Effector CD4-positive, alpha-beta T cell (primary cell): ENCODE results near the gene MAPT.
"Not testable (repeated sequence)": the region's sequence is repeated elsewhere in the genome, so short reads cannot be mapped to it uniquely, and the experiment has no call there.

Experiments
- DNase-seq: peaks from one replicate; pipeline ENCODE4 v3.0.0-alpha.2; 2020

MAPT gene

DNA sequence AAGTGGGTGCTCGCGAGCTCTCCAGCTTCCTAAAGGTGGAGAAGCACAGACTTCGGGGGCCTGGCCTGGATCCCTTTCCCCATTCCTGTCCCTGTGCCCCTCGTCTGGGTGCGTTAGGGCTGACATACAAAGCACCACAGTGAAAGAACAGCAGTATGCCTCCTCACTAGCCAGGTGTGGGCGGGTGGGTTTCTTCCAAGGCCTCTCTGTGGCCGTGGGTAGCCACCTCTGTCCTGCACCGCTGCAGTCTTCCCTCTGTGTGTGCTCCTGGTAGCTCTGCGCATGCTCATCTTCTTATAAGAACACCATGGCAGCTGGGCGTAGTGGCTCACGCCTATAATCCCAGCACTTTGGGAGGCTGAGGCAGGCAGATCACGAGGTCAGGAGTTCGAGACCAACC lies 102.8 kb downstream of the MAPT start:
- DNase-seq, result no peak

DNA sequence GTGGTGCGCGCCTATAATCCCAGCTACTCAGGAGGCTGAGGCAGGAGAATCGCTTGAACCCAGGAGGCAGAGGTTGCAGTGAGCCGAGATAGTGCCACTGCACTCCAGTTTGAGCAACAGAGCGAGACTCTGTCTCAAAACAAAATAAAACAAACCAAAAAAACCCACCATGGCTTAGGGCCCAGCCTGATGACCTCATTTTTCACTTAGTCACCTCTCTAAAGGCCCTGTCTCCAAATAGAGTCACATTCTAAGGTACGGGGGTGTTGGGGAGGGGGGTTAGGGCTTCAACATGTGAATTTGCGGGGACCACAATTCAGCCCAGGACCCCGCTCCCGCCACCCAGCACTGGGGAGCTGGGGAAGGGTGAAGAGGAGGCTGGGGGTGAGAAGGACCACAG lies 103.3 kb downstream of the MAPT start:
- DNase-seq, result no peak

DNA sequence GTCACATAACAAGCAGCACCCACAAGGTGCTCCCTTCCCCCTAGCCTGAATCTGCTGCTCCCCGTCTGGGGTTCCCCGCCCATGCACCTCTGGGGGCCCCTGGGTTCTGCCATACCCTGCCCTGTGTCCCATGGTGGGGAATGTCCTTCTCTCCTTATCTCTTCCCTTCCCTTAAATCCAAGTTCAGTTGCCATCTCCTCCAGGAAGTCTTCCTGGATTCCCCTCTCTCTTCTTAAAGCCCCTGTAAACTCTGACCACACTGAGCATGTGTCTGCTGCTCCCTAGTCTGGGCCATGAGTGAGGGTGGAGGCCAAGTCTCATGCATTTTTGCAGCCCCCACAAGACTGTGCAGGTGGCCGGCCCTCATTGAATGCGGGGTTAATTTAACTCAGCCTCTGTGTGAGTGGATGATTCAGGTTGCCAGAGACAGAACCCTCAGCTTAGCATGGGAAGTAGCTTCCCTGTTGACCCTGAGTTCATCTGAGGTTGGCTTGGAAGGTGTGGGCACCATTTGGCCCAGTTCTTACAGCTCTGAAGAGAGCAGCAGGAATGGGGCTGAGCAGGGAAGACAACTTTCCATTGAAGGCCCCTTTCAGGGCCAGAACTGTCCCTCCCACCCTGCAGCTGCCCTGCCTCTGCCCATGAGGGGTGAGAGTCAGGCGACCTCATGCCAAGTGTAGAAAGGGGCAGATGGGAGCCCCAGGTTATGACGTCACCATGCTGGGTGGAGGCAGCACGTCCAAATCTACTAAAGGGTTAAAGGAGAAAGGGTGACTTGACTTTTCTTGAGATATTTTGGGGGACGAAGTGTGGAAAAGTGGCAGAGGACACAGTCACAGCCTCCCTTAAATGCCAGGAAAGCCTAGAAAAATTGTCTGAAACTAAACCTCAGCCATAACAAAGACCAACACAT lies 104.9 kb downstream of the MAPT start, which contains the start of gene STH:
STH (plus strand) TSS at position 264 of the 913 bp plus-strand sequence; CDS start at position 294, 30 bp downstream.
- no peak for DNase-seq

DNA sequence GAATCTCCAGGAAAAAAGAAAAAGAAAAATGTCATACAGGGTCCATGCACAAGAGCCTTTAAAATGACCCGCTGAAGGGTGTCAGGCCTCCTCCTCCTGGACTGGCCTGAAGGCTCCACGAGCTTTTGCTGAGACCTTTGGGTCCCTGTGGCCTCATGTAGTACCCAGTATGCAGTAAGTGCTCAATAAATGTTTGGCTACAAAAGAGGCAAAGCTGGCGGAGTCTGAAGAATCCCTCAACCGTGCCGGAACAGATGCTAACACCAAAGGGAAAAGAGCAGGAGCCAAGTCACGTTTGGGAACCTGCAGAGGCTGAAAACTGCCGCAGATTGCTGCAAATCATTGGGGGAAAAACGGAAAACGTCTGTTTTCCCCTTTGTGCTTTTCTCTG lies 105.5 kb downstream of the MAPT start:
- DNase-seq, result no peak

DNA sequence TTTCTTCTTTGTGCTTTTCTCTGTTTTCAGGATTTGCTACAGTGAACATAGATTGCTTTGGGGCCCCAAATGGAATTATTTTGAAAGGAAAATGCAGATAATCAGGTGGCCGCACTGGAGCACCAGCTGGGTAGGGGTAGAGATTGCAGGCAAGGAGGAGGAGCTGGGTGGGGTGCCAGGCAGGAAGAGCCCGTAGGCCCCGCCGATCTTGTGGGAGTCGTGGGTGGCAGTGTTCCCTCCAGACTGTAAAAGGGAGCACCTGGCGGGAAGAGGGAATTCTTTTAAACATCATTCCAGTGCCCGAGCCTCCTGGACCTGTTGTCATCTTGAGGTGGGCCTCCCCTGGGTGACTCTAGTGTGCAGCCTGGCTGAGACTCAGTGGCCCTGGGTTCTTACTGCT lies 105.9 kb downstream of the MAPT start:
- DNase-seq, result no peak

DNA sequence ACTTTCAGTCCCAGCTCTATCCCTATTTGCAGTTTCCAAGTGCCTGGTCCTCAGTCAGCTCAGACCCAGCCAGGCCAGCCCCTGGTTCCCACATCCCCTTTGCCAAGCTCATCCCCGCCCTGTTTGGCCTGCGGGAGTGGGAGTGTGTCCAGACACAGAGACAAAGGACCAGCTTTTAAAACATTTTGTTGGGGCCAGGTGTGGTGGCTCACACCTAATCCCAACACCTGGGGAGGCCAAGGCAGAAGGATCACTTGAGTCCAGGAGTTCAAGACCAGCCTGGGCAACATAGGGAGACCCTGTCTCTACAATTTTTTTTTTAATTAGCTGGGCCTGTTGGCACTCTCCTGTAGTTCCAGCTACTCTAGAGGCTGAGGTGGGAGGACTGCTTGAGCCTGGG lies 106.4 kb downstream of the MAPT start:
- DNase-seq, result no peak

DNA sequence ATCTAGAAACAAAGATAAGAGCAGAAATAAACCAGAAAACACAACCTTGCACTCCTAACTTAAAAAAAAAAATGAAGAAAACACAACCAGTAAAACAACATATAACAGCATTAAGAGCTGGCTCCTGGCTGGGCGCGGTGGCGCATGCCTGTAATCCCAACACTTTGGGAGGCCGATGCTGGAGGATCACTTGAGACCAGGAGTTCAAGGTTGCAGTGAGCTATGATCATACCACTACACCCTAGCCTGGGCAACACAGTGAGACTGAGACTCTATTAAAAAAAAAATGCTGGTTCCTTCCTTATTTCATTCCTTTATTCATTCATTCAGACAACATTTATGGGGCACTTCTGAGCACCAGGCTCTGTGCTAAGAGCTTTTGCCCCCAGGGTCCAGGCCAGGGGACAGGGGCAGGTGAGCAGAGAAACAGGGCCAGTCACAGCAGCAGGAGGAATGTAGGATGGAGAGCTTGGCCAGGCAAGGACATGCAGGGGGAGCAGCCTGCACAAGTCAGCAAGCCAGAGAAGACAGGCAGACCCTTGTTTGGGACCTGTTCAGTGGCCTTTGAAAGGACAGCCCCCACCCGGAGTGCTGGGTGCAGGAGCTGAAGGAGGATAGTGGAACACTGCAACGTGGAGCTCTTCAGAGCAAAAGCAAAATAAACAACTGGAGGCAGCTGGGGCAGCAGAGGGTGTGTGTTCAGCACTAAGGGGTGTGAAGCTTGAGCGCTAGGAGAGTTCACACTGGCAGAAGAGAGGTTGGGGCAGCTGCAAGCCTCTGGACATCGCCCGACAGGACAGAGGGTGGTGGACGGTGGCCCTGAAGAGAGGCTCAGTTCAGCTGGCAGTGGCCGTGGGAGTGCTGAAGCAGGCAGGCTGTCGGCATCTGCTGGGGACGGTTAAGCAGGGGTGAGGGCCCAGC lies 107.3 kb downstream of the MAPT start:
- DNase-seq, result no peak

DNA sequence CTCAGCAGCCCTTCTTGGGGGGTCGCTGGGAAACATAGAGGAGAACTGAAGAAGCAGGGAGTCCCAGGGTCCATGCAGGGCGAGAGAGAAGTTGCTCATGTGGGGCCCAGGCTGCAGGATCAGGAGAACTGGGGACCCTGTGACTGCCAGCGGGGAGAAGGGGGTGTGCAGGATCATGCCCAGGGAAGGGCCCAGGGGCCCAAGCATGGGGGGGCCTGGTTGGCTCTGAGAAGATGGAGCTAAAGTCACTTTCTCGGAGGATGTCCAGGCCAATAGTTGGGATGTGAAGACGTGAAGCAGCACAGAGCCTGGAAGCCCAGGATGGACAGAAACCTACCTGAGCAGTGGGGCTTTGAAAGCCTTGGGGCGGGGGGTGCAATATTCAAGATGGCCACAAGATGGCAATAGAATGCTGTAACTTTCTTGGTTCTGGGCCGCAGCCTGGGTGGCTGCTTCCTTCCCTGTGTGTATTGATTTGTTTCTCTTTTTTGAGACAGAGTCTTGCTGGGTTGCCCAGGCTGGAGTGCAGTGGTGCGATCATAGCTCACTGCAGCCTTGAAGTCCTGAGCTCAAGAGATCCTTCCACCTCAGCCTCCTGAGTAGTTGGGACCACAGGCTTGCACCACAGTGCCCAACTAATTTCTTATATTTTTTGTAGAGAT lies 108.1 kb downstream of the MAPT start:
- DNase-seq, result peak; percentile 69

DNA sequence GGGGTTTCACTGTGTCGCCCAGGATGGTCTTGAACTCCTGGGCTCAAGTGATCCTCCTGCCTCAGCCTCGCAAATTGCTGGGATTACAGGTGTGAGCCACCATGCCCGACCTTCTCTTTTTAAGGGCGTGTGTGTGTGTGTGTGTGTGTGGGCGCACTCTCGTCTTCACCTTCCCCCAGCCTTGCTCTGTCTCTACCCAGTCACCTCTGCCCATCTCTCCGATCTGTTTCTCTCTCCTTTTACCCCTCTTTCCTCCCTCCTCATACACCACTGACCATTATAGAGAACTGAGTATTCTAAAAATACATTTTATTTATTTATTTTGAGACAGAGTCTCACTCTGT lies 108.6 kb downstream of the MAPT start:
- DNase-seq, result no peak

DNA sequence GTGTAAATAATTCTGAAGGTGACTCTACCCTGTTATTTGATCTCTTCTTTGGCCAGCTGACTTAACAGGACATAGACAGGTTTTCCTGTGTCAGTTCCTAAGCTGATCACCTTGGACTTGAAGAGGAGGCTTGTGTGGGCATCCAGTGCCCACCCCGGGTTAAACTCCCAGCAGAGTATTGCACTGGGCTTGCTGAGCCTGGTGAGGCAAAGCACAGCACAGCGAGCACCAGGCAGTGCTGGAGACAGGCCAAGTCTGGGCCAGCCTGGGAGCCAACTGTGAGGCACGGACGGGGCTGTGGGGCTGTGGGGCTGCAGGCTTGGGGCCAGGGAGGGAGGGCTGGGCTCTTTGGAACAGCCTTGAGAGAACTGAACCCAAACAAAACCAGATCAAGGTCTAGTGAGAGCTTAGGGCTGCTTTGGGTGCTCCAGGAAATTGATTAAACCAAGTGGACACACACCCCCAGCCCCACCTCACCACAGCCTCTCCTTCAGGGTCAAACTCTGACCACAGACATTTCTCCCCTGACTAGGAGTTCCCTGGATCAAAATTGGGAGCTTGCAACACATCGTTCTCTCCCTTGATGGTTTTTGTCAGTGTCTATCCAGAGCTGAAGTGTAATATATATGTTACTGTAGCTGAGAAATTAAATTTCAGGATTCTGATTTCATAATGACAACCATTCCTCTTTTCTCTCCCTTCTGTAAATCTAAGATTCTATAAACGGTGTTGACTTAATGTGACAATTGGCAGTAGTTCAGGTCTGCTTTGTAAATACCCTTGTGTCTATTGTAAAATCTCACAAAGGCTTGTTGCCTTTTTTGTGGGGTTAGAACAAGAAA lies 109.8 kb downstream of the MAPT start:
- DNase-seq, result no peak

DNA sequence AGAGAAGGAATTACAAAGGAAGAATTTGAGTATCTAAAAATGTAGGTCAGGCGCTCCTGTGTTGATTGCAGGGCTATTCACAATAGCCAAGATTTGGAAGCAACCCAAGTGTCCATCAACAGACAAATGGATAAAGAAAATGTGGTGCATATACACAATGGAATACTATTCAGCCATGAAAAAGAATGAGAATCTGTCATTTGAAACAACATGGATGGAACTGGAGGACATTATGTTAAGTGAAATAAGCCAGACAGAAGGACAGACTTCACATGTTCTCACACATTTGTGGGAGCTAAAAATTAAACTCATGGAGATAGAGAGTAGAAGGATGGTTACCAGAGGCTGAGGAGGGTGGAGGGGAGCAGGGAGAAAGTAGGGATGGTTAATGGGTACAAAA lies 111.7 kb downstream of the MAPT start:
- DNase-seq, result not testable (repeated sequence)

DNA sequence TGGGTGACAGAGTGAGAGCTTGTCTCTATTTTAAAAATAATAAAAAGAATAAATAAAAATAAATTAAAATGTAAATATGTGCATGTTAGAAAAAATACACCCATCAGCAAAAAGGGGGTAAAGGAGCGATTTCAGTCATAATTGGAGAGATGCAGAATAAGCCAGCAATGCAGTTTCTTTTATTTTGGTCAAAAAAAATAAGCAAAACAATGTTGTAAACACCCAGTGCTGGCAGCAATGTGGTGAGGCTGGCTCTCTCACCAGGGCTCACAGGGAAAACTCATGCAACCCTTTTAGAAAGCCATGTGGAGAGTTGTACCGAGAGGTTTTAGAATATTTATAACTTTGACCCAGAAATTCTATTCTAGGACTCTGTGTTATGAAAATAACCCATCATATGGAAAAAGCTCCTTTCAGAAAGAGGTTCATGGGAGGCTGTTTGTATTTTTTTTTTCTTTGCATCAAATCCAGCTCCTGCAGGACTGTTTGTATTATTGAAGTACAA lies 113.2 kb downstream of the MAPT start:
- no peak for DNase-seq

DNA sequence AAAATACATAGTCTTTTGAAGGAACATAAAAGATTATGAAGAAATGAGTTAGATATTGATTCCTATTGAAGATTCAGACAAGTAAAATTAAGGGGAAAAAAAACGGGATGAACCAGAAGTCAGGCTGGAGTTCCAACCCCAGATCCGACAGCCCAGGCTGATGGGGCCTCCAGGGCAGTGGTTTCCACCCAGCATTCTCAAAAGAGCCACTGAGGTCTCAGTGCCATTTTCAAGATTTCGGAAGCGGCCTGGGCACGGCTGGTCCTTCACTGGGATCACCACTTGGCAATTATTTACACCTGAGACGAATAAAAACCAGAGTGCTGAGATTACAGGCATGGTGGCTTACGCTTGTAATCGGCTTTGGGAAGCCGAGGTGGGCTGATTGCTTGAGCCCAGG lies 114.2 kb downstream of the MAPT start:
- no peak for DNase-seq

DNA sequence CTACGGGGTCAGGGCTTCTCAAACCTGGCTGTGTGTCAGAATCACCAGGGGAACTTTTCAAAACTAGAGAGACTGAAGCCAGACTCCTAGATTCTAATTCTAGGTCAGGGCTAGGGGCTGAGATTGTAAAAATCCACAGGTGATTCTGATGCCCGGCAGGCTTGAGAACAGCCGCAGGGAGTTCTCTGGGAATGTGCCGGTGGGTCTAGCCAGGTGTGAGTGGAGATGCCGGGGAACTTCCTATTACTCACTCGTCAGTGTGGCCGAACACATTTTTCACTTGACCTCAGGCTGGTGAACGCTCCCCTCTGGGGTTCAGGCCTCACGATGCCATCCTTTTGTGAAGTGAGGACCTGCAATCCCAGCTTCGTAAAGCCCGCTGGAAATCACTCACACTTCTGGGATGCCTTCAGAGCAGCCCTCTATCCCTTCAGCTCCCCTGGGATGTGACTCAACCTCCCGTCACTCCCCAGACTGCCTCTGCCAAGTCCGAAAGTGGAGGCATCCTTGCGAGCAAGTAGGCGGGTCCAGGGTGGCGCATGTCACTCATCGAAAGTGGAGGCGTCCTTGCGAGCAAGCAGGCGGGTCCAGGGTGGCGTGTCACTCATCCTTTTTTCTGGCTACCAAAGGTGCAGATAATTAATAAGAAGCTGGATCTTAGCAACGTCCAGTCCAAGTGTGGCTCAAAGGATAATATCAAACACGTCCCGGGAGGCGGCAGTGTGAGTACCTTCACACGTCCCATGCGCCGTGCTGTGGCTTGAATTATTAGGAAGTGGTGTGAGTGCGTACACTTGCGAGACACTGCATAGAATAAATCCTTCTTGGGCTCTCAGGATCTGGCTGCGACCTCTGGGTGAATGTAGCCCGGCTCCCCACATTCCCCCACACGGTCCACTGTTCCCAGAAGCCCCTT lies 115.6 kb downstream of the MAPT start:
- DNase-seq, result no peak

DNA sequence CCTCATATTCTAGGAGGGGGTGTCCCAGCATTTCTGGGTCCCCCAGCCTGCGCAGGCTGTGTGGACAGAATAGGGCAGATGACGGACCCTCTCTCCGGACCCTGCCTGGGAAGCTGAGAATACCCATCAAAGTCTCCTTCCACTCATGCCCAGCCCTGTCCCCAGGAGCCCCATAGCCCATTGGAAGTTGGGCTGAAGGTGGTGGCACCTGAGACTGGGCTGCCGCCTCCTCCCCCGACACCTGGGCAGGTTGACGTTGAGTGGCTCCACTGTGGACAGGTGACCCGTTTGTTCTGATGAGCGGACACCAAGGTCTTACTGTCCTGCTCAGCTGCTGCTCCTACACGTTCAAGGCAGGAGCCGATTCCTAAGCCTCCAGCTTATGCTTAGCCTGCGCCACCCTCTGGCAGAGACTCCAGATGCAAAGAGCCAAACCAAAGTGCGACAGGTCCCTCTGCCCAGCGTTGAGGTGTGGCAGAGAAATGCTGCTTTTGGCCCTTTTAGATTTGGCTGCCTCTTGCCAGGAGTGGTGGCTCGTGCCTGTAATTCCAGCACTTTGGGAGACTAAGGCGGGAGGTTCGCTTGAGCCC lies 116.3 kb downstream of the MAPT start:
- DNase-seq, result no peak

DNA sequence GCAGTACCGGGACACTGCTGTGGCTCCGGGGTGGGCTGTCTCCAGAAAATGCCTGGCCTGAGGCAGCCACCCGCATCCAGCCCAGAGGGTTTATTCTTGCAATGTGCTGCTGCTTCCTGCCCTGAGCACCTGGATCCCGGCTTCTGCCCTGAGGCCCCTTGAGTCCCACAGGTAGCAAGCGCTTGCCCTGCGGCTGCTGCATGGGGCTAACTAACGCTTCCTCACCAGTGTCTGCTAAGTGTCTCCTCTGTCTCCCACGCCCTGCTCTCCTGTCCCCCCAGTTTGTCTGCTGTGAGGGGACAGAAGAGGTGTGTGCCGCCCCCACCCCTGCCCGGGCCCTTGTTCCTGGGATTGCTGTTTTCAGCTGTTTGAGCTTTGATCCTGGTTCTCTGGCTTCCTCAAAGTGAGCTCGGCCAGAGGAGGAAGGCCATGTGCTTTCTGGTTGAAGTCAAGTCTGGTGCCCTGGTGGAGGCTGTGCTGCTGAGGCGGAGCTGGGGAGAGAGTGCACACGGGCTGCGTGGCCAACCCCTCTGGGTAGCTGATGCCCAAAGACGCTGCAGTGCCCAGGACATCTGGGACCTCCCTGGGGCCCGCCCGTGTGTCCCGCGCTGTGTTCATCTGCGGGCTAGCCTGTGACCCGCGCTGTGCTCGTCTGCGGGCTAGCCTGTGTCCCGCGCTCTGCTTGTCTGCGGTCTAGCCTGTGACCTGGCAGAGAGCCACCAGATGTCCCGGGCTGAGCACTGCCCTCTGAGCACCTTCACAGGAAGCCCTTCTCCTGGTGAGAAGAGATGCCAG lies 117.6 kb downstream of the MAPT start:
- DNase-seq, result no peak

DNA sequence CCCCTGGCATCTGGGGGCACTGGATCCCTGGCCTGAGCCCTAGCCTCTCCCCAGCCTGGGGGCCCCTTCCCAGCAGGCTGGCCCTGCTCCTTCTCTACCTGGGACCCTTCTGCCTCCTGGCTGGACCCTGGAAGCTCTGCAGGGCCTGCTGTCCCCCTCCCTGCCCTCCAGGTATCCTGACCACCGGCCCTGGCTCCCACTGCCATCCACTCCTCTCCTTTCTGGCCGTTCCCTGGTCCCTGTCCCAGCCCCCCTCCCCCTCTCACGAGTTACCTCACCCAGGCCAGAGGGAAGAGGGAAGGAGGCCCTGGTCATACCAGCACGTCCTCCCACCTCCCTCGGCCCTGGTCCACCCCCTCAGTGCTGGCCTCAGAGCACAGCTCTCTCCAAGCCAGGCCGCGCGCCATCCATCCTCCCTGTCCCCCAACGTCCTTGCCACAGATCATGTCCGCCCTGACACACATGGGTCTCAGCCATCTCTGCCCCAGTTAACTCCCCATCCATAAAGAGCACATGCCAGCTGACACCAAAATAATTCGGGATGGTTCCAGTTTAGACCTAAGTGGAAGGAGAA lies 118.2 kb downstream of the MAPT start:
- no peak for DNase-seq

DNA sequence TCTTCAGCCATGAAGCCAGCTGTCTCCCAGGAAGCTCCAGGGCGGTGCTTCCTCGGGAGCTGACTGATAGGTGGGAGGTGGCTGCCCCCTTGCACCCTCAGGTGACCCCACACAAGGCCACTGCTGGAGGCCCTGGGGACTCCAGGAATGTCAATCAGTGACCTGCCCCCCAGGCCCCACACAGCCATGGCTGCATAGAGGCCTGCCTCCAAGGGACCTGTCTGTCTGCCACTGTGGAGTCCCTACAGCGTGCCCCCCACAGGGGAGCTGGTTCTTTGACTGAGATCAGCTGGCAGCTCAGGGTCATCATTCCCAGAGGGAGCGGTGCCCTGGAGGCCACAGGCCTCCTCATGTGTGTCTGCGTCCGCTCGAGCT lies 118.8 kb downstream of the MAPT start:
- DNase-seq, result no peak

DNA sequence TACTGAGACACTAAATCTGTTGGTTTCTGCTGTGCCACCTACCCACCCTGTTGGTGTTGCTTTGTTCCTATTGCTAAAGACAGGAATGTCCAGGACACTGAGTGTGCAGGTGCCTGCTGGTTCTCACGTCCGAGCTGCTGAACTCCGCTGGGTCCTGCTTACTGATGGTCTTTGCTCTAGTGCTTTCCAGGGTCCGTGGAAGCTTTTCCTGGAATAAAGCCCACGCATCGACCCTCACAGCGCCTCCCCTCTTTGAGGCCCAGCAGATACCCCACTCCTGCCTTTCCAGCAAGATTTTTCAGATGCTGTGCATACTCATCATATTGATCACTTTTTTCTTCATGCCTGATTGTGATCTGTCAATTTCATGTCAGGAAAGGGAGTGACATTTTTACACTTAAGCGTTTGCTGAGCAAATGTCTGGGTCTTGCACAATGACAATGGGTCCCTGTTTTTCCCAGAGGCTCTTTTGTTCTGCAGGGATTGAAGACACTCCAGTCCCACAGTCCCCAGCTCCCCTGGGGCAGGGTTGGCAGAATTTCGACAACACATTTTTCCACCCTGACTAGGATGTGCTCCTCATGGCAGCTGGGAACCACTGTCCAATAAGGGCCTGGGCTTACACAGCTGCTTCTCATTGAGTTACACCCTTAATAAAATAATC lies 119.3 kb downstream of the MAPT start:
- no peak for DNase-seq
